Adipose tissue (tissue), 3 donors: ENCODE data around the gene U2SURP. TPM values are rescaled to one million over a fixed set of nuclear protein-coding genes. Genes with fewer than 3 reads are reported as not detected.
"Not testable (repeated sequence)": the region's sequence is repeated elsewhere in the genome, so short reads cannot be mapped to it uniquely, and the experiment has no call there.

Source experiments
- H3K27ac ChIP-seq: one replicate; pipeline ENCODE4 v1.5.1; 2013; ENCODE audit warnings: low read depth, low read length
- WGBS, 3 donors: extraction: QIAGEN DNeasy Blood & Tissue Kit; methylation state at CpG; one replicate each; pipeline ENCODE4 v1.1.7; 2013; 5-methylcytosine and 5-hydroxymethylcytosine counted together
- polyA plus RNA-seq, 3 donors: library from polyadenylated mRNA; stranded (reverse); fragments of 200-250 nt; gene quantifications; one replicate each; pipeline ENCODE4 v1.2.3, GENCODE V29; 2013
- donor health status: healthy with polysubstance abuse.
- donor health status: Bipolar disorder and iron deficiency.
- donor health status: healthy.

U2SURP gene
- polyA plus RNA-seq, 3 donors, result 16.0 to 25.9 (median 25.1) TPM

DNA sequence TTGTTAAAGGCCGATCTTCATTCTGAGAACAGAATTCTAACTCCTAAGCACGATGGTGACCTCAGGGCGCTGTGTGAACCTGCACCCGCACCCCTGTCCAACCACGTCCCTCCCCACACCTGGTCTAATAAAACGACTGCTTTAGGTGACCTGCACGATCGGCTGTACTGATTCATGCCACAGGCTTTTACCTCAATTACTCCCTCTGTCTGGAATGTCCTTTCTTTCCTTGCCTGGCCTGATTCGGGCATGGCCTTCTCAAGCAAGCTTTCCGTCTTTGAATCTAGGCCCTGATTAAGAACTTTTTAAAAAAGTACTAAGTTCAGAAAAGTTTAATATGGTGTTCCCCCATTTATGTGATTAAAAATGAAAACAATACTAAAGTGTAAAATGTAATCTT, 842 bp upstream of the U2SURP start:
- 12 to 35% (median 31%) methylated on average over 10 of the region's 10 CpGs for WGBS, 3 donors

DNA sequence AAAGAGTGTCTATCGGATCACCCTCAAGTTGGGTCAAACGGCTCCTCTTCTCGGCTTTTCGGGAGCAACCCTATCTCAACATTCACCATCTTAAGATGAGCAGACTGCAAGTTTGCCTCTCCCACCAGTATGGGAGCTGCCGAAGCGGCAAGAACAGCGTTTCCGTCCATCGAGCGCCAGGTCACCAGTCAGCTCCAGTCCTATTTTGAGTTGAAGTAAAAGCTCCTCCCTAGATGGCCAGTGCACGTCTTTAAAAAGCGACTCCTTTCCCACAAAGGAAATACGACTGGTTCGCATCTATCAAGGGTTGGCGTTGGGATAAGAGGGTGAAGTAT, 369 bp upstream of the U2SURP start:
- peak overlapping the region; percentile 0 for H3K27ac ChIP-seq
- WGBS, 3 donors, result 0% methylated on average over 15 of the region's 15 CpGs

More for the DNA sequence above, 842 bp upstream of the U2SURP start:
- H3K27ac ChIP-seq, result peak overlapping the region; percentile 6

DNA sequence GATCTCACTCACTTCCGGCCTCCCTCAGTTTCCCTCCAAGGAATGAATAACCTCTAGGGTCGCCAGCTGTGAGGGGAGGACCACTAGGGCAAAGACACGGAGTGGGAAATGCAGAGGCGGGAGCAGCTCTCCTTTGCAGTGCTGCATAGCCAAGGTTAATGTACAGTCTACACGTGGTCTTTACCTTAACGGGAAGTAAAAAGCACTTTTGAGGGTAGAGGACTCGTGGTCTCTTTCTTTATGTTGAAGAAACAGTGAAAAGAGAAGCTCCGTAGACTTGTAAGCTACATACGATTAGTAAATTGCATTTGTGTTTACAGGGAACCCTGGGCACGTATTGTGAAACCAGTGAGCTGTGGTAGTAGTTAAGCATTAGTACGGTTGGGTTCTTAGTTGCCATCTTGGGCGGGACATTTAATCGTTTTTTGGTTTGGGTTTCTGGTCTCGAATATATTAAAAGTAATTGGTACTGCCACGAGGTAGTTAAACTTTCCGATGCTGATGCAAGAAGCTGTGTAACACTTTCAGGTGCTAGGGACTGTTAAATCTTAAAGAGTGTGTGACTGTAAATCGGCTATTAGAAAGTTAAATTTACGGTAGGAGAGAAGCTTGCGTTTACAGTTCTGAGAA, 828 bp downstream of the U2SURP start:
- WGBS, 3 donors, result 0 to 1% (median 0%) methylated on average over 19 of the region's 19 CpGs

GRCh38 chr3:143002727-143003126, 1.4 kb downstream of the U2SURP start:
- no peak overlapping the region for H3K27ac ChIP-seq
- 4 to 5% (median 4%) methylated on average over 9 of the region's 9 CpGs for WGBS, 3 donors

More for the DNA sequence above, 828 bp downstream of the U2SURP start:
- H3K27ac ChIP-seq, result no peak overlapping the region

DNA sequence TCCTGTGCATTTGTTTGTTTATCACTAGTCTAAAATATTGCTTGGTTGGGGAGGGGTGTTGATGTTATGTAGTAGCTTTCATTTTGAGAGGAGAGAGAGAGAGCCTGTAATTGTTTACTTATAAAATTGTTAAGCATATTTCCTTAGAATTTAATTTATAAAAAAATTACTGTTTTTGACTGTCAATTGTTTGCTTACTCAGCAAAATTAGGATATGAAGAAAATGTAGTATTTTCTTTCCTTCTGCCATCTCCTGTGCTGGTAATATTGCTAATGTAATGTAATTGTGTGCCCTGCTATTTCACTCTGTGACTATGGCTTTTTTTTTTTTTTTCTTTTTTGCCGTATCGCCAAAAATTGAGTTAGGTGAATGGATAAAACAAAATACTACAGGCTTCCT, 3.5 kb downstream of the U2SURP start:
- 69 to 89% (median 85%) methylated on average over 2 of the region's 2 CpGs for WGBS, 3 donors
- H3K27ac ChIP-seq, result no peak overlapping the region

DNA sequence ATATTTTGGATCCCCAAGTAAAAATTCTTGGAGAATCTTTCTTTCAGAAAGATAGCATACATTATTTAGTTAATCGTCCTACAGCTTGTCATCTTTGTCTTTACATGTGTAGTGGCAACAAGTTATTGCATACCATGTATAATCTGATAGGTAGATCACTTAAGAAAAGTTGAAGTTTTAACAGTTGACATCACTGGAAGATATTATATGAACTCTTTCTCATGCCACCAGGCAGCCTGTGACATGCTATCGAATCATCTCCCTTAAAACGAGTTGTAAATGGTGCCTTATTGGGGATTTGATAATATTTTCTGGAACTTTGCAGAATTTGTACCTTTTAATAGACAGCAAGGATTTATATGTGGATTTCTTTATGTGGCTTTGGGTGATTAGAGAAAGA, 8.7 kb downstream of the U2SURP start:
- H3K27ac ChIP-seq, result no peak overlapping the region
- 67 to 77% (median 76%) methylated on average over 3 of the region's 3 CpGs for WGBS, 3 donors

GRCh38 chr3:143011705-143012104, 10.3 kb downstream of the U2SURP start:
- no peak overlapping the region for H3K27ac ChIP-seq
- 82 to 92% (median 90%) methylated on average over 3 of the region's 3 CpGs for WGBS, 3 donors

GRCh38 chr3:143014921-143015320, 13.6 kb downstream of the U2SURP start:
- no peak overlapping the region for H3K27ac ChIP-seq

DNA sequence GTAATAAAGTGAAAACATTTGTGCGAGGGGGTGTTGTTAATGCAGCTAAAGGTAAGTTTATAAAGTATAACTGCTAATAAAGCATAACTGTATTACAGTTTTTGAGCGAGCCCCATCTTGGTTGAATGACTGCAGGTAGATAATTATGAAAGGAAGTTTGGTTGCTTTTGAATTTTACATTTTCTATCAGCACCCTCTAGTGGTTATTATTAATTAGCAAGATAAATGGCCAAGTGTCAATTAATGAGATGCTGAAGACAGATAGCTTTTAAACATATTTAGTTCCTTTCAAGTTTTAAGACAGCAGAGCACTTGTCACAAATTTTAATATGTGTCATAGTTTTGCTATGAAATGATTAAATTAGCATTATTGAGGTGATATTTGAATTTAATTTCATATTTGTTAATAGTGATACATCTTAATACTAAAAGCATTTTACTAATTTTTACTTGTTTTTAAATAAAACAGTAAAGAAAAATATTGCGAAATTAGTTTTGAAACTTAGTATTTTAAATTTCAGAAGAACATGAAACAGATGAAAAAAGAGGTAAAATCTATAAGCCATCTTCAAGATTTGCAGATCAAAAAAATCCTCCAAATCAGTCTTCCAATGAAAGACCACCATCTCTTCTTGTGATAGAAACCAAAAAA, 15.1 kb downstream of the U2SURP start:
- 79 to 90% (median 89%) methylated on average over 3 of the region's 3 CpGs for WGBS, 3 donors
- no peak overlapping the region for H3K27ac ChIP-seq

- no peak overlapping the region for H3K27ac ChIP-seq
- WGBS, 3 donors, result 97 to 98% (median 98%) methylated on average over 4 of the region's 4 CpGs
Observed at GRCh38 chr3:143024351-143024960, 23.1 kb downstream of the U2SURP start.

DNA sequence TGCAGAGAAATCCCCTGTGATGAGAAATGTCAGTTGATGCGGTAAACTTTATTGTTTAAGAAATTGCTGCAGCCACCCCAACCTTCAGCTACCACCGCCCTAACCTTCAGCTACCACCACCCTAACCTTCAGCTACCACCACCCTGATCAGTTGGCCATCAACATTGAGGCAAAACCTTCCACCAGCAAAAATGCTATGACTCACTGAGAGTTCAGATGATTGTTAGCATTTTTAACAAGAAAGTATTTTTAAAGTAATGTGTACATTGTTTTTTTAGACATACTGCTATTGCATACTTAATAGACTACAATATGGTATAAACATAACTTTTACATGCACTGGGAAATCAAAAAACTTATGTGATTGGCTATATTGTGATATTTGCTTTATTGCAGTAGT, 30.0 kb downstream of the U2SURP start:
- WGBS, 3 donors, result 91 to 95% (median 91%) methylated on average over 2 of the region's 2 CpGs
- H3K27ac ChIP-seq, result no peak overlapping the region

DNA sequence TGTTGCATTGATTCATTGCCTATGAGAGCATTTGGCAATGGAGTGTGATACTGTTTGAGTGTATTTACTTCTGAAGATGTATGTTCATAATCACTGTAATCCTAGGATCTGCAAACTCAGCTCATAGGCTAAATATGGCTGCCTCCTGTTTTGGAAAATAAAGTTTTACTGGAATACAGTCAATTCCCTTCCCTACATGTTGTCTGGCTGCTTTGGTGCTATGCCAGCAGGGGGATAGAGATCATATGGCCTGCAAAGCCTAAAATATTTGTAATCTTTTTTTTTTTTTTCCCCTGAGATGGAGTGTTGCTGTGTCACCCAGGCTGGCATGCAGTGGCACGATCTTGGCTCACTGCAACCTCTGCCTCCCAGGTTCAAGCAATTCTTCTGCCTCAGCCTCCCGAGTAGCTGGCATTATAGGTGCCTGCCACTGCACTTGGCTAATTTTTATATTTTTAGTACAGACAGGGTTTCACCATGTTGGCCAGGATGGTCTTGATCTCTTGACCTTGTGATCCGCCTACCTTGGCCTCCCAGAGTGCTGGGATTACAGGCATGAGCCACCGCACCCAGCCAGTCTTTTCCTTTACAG, 30.5 kb downstream of the U2SURP start:
- WGBS, 3 donors, result 93 to 97% (median 94%) methylated on average over 4 of the region's 4 CpGs
- H3K27ac ChIP-seq, result not testable (repeated sequence)

DNA sequence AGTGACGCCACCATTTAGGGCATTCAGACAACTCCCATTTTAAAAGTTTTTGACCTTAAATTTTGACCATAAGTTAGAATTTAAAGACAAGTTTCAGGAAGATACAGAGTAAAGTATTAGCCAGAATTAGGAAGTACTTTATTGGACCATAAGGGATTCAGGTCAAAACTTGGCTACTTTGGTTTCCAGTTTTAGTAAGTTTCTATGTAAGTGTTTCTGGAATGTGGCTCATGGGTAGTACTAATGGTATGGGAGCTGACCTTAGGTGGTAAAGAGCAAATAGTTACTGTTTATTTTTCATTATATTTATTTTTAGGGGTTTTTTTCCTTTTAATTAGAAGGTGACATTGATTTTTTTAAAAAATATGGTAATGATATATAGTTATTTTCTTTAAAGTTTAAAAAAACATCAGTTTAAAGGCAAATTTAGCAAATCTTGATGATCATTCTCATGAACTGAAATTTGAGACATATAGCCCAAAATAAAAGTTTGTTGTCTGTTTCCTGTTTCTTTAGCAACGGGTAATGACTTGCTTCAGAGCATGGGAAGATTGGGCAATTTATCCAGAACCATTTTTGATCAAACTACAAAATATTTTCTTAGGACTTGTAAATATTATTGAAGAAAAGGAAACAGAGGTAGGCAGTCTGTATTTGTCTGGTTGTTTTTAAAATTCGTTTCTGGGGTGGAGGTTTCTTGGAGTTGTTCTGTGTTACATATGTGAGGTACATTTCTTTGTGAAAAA, 34.3 kb downstream of the U2SURP start:
- 68 to 83% (median 68%) methylated on average over 3 of the region's 3 CpGs for WGBS, 3 donors
- H3K27ac ChIP-seq, result no peak overlapping the region

DNA sequence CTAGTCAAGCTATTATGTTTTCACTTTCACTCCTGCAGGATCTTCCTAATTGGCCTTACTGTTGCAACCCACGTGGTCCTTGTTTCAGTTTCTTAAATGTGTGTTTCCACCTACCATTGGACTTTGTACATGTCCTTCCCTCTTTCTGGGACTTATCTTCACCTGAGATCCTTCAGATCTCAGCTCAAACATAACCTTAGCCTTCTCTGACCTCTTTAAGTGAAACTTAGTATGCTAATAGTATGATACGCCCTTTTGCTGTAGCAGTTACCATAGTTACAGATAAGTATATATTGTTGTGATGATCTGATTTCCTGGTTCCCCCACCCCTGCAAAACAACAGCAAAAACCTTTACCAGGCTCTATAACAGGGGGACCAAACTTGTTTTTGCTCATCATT, 35.2 kb downstream of the U2SURP start:
- H3K27ac ChIP-seq, result no peak overlapping the region

DNA sequence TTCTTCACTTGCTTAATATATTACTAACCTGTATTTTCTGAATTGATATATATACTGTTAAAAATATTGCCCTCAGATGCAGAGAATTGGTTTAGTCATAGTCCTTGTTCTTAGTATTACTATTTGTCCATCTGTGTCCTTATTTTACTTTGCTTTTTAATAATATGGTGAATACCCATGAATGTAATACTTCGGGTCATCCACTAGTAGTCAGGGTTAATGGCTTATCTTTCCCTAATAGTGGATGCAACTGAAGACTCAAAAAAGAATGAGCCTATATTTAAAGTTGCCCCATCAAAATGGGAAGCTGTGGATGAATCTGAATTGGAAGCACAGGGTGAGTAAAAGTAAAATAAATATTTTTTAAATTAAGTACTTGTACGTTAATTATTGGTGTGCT, 36.5 kb downstream of the U2SURP start:
- 93 to 94% (median 94%) methylated on average over 2 of the region's 2 CpGs for WGBS, 3 donors
- no peak overlapping the region for H3K27ac ChIP-seq

More for the DNA sequence above, 35.2 kb downstream of the U2SURP start:
- WGBS, 3 donors, result 53 to 70% (median 68%) methylated on average over 2 of the region's 2 CpGs

DNA sequence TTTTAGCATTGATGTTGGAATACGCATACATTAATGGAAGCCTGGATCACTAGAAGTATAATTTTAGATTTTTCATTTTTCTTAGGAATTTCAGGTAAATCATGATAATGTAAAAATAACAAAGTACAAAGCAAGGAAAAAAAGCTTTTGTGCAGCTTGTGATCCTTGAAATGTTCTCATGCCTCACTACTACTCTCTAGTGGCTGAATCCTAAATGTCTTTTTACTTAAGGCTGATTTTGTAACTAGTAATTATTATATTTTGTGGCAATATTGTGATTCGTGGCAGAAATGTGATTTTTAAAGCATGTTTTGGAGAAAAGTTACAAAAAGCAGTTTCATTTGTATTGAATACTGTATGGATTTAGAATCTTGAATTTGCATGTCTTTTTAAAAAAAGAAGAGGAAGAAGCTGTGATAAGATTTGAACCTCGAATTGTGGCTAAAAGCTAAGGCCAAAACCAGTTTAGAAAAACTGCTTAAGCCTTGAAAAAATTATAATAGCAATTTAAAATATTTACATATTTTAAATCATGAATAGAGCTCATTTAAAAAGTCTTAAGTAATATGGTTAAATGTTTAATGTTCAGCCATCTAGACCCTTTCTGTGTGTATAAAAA, 39.0 kb downstream of the U2SURP start:
- H3K27ac ChIP-seq, result no peak overlapping the region
- WGBS, 3 donors, result 54 to 82% (median 77%) methylated on average over 3 of the region's 3 CpGs

GRCh38 chr3:143041903-143042302, 40.5 kb downstream of the U2SURP start:
- 80 to 95% (median 93%) methylated on average over 1 of the region's 1 CpG for WGBS, 3 donors
- H3K27ac ChIP-seq, result no peak overlapping the region

GRCh38 chr3:143045639-143046038, 44.3 kb downstream of the U2SURP start:
- no peak overlapping the region for H3K27ac ChIP-seq
- WGBS, 3 donors, result 71 to 82% (median 75%) methylated on average over 2 of the region's 2 CpGs
